ENCODE measurements around the gene BHMT.
"Not testable (repeated sequence)": the region's sequence is repeated elsewhere in the genome, so short reads cannot be mapped to it uniquely, and the experiment has no call there.

Gene BHMT

DNA sequence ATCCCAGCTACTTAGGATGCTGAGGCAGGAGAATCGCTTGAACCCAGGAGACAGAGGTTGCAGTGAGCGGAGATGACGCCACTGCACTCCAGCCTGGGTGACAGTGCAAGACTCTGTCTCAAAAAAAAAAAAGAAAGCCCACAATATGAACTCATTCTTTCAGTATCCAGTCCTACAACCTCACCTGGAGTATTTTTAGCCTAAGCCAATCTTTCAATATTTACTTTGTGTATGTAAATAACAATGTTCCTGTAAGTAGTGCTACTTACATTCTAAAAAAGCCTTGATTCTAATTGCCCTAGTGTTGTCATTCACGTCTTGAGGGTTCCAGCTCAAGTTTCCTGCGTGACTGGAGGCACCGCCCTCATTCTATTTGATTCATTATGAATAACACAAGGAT is 62.0 kb downstream of the BHMT start:
- no peak for DNase-seq

DNA sequence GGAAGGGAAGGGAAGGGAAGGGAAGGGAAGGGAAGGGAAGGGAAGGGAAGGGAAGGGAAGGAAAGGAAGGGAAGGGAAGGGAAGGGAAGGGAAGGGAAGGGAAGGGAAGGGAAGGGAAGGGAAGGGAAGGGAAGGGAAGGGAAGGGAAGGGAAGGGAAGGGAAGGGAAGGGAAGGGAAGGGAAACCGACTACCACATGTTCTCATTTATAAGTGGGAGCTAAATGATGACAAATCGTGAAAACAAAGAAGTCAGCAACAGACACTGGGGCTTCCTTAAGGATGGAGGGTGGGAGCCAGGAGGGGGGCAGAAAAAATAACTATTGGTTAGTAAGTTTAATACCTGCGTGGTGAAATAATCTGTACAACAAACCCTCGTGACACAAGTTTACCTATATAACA is 68.8 kb downstream of the BHMT start:
- DNase-seq: not testable (repeated sequence)

DNA sequence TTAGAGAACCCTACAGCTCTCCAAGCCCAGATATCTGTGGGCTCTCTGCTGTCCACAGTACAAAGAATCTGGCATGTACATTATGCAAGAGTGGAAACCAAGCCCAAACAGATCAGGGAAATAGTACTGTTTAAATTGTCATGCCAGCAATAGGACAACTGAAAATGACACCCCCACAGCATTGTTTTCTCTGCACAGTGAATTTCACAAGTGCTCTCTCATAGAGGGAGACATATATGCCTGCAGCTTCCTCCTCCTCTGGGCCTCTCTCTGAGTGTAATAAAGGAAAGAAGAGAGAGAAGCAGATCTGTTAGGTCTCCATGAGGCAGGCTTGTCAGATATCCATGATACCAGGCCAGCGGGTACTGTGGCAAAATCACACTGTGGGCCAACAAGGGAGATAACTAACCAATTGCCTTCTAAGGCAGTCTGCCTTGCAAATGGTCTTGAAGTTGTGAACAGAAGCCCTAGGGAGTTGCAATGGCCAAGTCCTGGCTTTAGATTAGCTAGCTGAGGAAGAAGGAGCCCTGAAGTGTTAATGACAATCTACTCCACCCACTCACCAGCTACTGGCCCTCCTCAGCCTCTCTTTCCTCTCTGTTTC is 69.9 kb downstream of the BHMT start:
- DNase-seq: no peak
